Neural progenitor cell (in vitro differentiated cells): Measurements from ENCODE around the gene LRRC36.

Experiments used
- CTCF ChIP-seq: fragments of 200-600 bp; sonication (generic); IDR thresholded peaks from 2 replicates; pipeline ENCODE4 v1.5.1; 2017; ENCODE audit warnings: antibody characterized with exemption, mild to moderate bottlenecking
- EZH2 ChIP-seq: fragments of 200-600 bp; sonication (generic); IDR thresholded peaks from 2 replicates; pipeline ENCODE4 v1.6.1; 2017; ENCODE audit warnings: antibody characterized with exemption, mild to moderate bottlenecking, moderate library complexity

- peak; percentile 3 for TF ChIP-seq CTCF
- TF ChIP-seq EZH2: no peak
These were observed 73.4 kb downstream of the LRRC36 start for GRCh38 chr16:67399749-67400704.
